Fibroblast of lung (primary cell): ENCODE results near the gene ELMOD3. TPM values are rescaled to one million over a fixed set of nuclear protein-coding genes. Genes with fewer than 3 reads are reported as not detected.

Source experiments
- DNase-seq, 2 donors: peaks; one replicate each; pipeline versions ENCODE4 v3.0.0 to v3.0.0-alpha.2; 2010; ENCODE audit warnings: low read depth in 2 of 2
- H2AFZ ChIP-seq: 2 replicates; pipeline ENCODE4 v1.5.1; 2012; ENCODE audit warnings: low read length, control low read depth, inconsistent platforms
- H3K27ac ChIP-seq: 2 replicates; pipeline ENCODE4 v1.5.1; 2011; ENCODE audit warnings: low read length, control low read depth; ENCODE audit not compliant: insufficient read depth
- H3K27me3 ChIP-seq: 2 replicates; pipeline ENCODE4 v1.5.1; 2011; ENCODE audit warnings: mild to moderate bottlenecking, low read length; ENCODE audit not compliant: control insufficient read depth, insufficient read depth
- H3K36me3 ChIP-seq: 2 replicates; pipeline ENCODE4 v1.5.1; 2011; ENCODE audit warnings: low read length; ENCODE audit not compliant: control insufficient read depth, insufficient read depth
- H3K4me1 ChIP-seq: 2 replicates; pipeline ENCODE4 v1.5.1; 2011; ENCODE audit warnings: low read length; ENCODE audit not compliant: control insufficient read depth, insufficient read depth; ENCODE audit errors: extremely low read depth
- H3K4me2 ChIP-seq: 2 replicates; pipeline ENCODE4 v1.5.1; 2011; ENCODE audit warnings: low read length, control low read depth; ENCODE audit not compliant: insufficient read depth; ENCODE audit errors: extremely low read depth
- H3K4me3 ChIP-seq, 4 experiments: fragments of 200-600 bp in 1 of 4; sonication (generic) in 1 of 4; replicated peaks in 1 of 4; 2 replicates each; pipeline ENCODE4 v1.5.1; 2011 to 2016; ENCODE audit warnings: low read length in 4 of 4, low read depth in 3 of 4, mild to moderate bottlenecking in 3 of 4, control low read depth in 2 of 4, inconsistent platforms in 1 of 4, mixed read lengths in 1 of 4; ENCODE audit not compliant: insufficient read depth in 1 of 4; ENCODE audit errors: control extremely low read depth in 1 of 4
- H3K79me2 ChIP-seq: 2 replicates; pipeline ENCODE4 v1.5.1; 2012; ENCODE audit warnings: mild to moderate bottlenecking, low read length, inconsistent platforms; ENCODE audit not compliant: control insufficient read depth, insufficient read depth
- H3K9ac ChIP-seq: 2 replicates; pipeline ENCODE4 v1.5.1; 2011; ENCODE audit warnings: mild to moderate bottlenecking, low read length, control low read depth; ENCODE audit not compliant: insufficient read depth
- H3K9me3 ChIP-seq: 2 replicates; pipeline ENCODE4 v1.5.1; 2012; ENCODE audit warnings: low read depth, low read length; ENCODE audit not compliant: control insufficient read depth, insufficient read depth
- H4K20me1 ChIP-seq: 2 replicates; pipeline ENCODE4 v1.5.1; 2011; ENCODE audit warnings: low read length; ENCODE audit not compliant: control insufficient read depth, insufficient read depth; ENCODE audit errors: extremely low read depth
- EZH2 ChIP-seq: IDR thresholded peaks from 2 replicates; pipeline ENCODE4 v1.5.1; 2012; ENCODE audit warnings: low read length, control low read depth, mild to moderate bottlenecking; ENCODE audit errors: missing control alignments
- polyA plus RNA-seq, 2 donors: library from polyadenylated mRNA; depleted of rRNA in 1 of 2; stranded (reverse) in 1 of 2; unstranded in 1 of 2; fragments of >200 nt; gene quantifications; 2 replicates each; pipeline ENCODE4 v1.2.1, GENCODE V29; 2011 to 2012; ENCODE audit warnings: missing spikeins in 1 of 2
- total RNA-seq: library from RNA; depleted of rRNA; stranded (reverse); fragments of >200 nt; gene quantifications from 2 replicates; pipeline ENCODE4 v1.2.1, GENCODE V29; 2014
- TF ChIP-seq, protein P1 (sequence below), 2 donors: IDR thresholded peaks in 1 of 2; conservative IDR thresholded peaks in 1 of 2; 1 replicate in 1 of 2; 2 replicates in 1 of 2; pipeline ENCODE4 v1.5.1; 2011 to 2012; ENCODE audit warnings: low read length in 2 of 2, control low read depth in 1 of 2, inconsistent platforms in 1 of 2, low read depth in 1 of 2, mild to moderate bottlenecking in 1 of 2

Gene ELMOD3
- total and polyA plus RNA-seq, 2 donors (not counting 1 experiment from before 2014, with no cell fraction given): 13.0 to 27.9 TPM

DNA sequence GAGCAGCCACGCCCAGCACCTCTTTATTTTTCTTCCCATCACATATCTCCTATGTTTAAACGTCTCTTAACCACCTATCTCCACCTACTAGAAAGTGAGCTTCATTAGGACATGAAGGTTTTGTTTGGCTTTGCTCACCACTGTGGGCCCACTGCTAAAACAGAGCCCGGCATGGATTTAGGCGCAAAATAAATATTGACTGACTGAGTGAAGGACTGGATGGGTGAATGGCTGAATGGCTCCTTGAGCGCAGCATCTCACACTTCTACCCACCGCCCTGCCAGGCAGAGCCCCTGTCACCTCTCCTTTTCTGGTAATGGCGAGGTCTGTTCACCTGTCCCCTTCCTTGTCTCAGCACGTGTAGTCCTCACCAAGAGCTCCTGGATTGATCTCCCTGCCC is 45.5 kb downstream of the ELMOD3 start:
- Histone ChIP-seq H3K27ac (no peak overlapping the region), H3K79me2 (no peaks in the 10 kb centered on the region), H2AFZ (no peak overlapping the region), H3K4me2 (no peak overlapping the region), H3K36me3 (peaks cover 2% of the 10 kb centered on the region), H3K4me1 (no peaks in the 10 kb centered on the region), H3K27me3 (no peaks in the 10 kb centered on the region), H3K9me3 (no peaks in the 10 kb centered on the region), H3K9ac (no peak overlapping the region), H4K20me1 (no peaks in the 10 kb centered on the region), H3K4me3 (no peak overlapping the region)
- DNase-seq: no peak
- TF ChIP-seq, protein P1, sequence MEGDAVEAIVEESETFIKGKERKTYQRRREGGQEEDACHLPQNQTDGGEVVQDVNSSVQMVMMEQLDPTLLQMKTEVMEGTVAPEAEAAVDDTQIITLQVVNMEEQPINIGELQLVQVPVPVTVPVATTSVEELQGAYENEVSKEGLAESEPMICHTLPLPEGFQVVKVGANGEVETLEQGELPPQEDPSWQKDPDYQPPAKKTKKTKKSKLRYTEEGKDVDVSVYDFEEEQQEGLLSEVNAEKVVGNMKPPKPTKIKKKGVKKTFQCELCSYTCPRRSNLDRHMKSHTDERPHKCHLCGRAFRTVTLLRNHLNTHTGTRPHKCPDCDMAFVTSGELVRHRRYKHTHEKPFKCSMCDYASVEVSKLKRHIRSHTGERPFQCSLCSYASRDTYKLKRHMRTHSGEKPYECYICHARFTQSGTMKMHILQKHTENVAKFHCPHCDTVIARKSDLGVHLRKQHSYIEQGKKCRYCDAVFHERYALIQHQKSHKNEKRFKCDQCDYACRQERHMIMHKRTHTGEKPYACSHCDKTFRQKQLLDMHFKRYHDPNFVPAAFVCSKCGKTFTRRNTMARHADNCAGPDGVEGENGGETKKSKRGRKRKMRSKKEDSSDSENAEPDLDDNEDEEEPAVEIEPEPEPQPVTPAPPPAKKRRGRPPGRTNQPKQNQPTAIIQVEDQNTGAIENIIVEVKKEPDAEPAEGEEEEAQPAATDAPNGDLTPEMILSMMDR (conservative IDR thresholded peaks at IDR 0.05 in 1 of 2, IDR thresholded peaks at IDR 0.05 in 1 of 2; ENCODE audit: low read depth in 1 of 2, low read length in 2 of 2): no peak
- TF ChIP-seq EZH2: no peak

DNA sequence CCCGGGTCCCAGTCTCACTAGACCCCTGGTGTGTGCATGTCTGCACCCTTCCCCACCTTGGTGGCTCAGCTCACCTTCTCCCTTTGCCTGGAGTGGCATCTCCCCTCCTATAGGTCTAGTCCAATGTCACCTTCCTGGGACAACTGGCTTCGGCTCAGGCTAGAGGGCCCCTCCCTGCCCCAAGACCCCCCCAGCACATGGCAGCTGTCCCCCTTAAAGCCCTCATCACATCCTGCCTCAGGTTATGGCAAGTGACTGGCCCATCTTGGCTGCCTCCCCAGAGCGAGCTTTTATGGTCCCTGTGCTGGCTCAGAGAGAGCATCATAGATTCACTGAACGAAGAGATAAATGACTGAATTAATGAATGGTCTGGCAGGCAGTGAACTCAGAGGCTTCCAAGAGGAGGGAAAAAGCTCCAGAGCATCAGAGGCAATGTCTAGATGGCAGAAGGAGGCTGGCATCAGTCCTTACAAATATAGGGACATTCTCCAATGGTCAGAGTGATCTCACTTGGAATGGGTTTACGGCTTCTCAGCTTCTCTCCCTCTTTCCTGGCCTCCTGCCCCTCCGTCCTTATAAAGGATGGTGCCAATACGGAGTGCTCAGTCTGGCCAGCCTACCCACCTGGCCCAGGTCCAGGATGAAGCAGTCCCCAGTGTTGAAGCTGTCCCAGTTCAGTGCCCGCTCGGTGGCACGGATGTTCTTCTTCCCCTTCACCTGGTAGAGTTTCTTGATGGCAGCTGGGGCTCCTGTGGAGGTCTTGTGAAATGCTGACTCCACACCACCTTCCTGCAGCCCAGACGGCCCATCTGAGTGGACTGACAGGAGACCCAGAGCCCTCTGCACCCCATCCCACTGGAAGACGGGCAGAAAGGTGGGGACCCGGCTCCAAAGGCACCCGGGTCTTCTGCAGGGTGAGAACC is 46.2 kb downstream of the ELMOD3 start:
- TF ChIP-seq, protein P1 (conservative IDR thresholded peaks at IDR 0.05 in 1 of 2, IDR thresholded peaks at IDR 0.05 in 1 of 2; ENCODE audit: low read depth in 1 of 2, low read length in 2 of 2): no peak
- TF ChIP-seq EZH2: no peak
- H4K20me1 ChIP-seq: no peaks in the 10 kb centered on the region
- H3K36me3 ChIP-seq: no peaks in the 10 kb centered on the region
- no peak for DNase-seq
- no peak overlapping the region for H3K4me3 ChIP-seq
- no peaks in the 10 kb centered on the region for H3K79me2 ChIP-seq
- H3K4me1 ChIP-seq: no peaks in the 10 kb centered on the region
- no peak overlapping the region for H3K9ac ChIP-seq
- H3K4me2 ChIP-seq: no peak overlapping the region
- H3K9me3 ChIP-seq: no peaks in the 10 kb centered on the region
- H3K27ac ChIP-seq: no peak overlapping the region
- no peak overlapping the region for H2AFZ ChIP-seq
- no peaks in the 10 kb centered on the region for H3K27me3 ChIP-seq

GRCh38 chr2:85401464-85401805 is 46.9 kb downstream of the ELMOD3 start:
- no peak for TF ChIP-seq EZH2
- TF ChIP-seq, protein P1 (conservative IDR thresholded peaks at IDR 0.05 in 1 of 2, IDR thresholded peaks at IDR 0.05 in 1 of 2; ENCODE audit: low read depth in 1 of 2, low read length in 2 of 2): no peak
- H3K4me1 ChIP-seq: no peaks in the 10 kb centered on the region
- H3K9me3 ChIP-seq: no peaks in the 10 kb centered on the region
- no peak overlapping the region for H2AFZ ChIP-seq
- DNase-seq: no peak
- H4K20me1 ChIP-seq: no peaks in the 10 kb centered on the region
- no peak overlapping the region for H3K27ac ChIP-seq
- no peaks in the 10 kb centered on the region for H3K79me2 ChIP-seq
- H3K9ac ChIP-seq: no peak overlapping the region
- no peak overlapping the region for H3K4me2 ChIP-seq
- no peak overlapping the region for H3K4me3 ChIP-seq
- no peaks in the 10 kb centered on the region for H3K36me3 ChIP-seq
- H3K27me3 ChIP-seq: no peaks in the 10 kb centered on the region
